SK-N-SH treated with all-trans-retinoic acid at 6 μM for 48 hours (cell line): ENCODE measurements around the gene SLC38A10.

Source experiments
- ATAC-seq: fragments of 200-7000 bp; cut with Tn5 transposase; 3 replicates; pipeline ENCODE4 v1.9.1; 2020; ENCODE audit warnings: mild to moderate bottlenecking, moderate library complexity
- ARNTL ChIP-seq: fragments of 450-650 bp; formaldehyde crosslinking; IDR thresholded peaks from 2 replicates; pipeline ENCODE4 v1.5.0; 2020; ENCODE audit warnings: low read depth, mild to moderate bottlenecking, moderate library complexity, borderline replicate concordance
- CSDC2 ChIP-seq: fragments of 250-450 bp; sonication (Bioruptor Pico); IDR thresholded peaks from 2 replicates; pipeline ENCODE4 v1.5.0; 2020; ENCODE audit warnings: mild to moderate bottlenecking, moderate library complexity
- GLIS3 ChIP-seq: fragments of 250-450 bp; sonication (Bioruptor Pico); IDR thresholded peaks from 2 replicates; pipeline ENCODE4 v1.5.0; 2020; ENCODE audit warnings: mild to moderate bottlenecking, moderate library complexity
- ISL1 ChIP-seq: fragments of 250-450 bp; sonication (Bioruptor Pico); IDR thresholded peaks from 2 replicates; pipeline ENCODE4 v2.1.2; 2022; ENCODE audit warnings: mild to moderate bottlenecking, moderate library complexity
- OSR1 ChIP-seq: fragments of 250-450 bp; sonication (Bioruptor Pico); IDR thresholded peaks from 2 replicates; pipeline ENCODE4 v1.8.0; 2022; ENCODE audit warnings: moderate library complexity, mild to moderate bottlenecking, inconsistent platforms
- PPARA ChIP-seq: fragments of 250-450 bp; sonication (Bioruptor Pico); IDR thresholded peaks from 2 replicates; pipeline ENCODE4 v1.5.0; 2020; ENCODE audit warnings: mild to moderate bottlenecking, borderline replicate concordance
- SNAI2 ChIP-seq: fragments of 250-450 bp; sonication (Bioruptor Pico); IDR thresholded peaks from 2 replicates; pipeline ENCODE4 v1.5.0; 2020; ENCODE audit warnings: mild to moderate bottlenecking, moderate library complexity
- TCF4 ChIP-seq: fragments of 250-450 bp; sonication (Bioruptor Pico); IDR thresholded peaks from 2 replicates; pipeline ENCODE4 v1.8.0; 2021; ENCODE audit warnings: mild to moderate bottlenecking, moderate library complexity, borderline replicate concordance
- TOX ChIP-seq: fragments of 250-450 bp; sonication (Bioruptor Pico); IDR thresholded peaks from 2 replicates; pipeline ENCODE4 v1.8.0; 2021; ENCODE audit warnings: mild to moderate bottlenecking, moderate library complexity, borderline replicate concordance
- ZC3H10 ChIP-seq: fragments of 250-450 bp; sonication (Bioruptor Pico); IDR thresholded peaks from 2 replicates; pipeline ENCODE4 v1.5.1; 2021; ENCODE audit warnings: mild to moderate bottlenecking, moderate library complexity
- ZFP3 ChIP-seq: fragments of 250-450 bp; sonication (Bioruptor Pico); IDR thresholded peaks from 2 replicates; pipeline ENCODE4 v1.5.0; 2020; ENCODE audit warnings: mild to moderate bottlenecking, moderate library complexity
- ZFP30 ChIP-seq: fragments of 450-650 bp; formaldehyde crosslinking; IDR thresholded peaks from 2 replicates; pipeline ENCODE4 v1.5.0; 2022; ENCODE audit warnings: mild to moderate bottlenecking, moderate library complexity
- ZNF565 ChIP-seq: fragments of 450-650 bp; formaldehyde crosslinking; conservative IDR thresholded peaks from 2 replicates; pipeline ENCODE4 v1.5.0; 2020; ENCODE audit warnings: low read depth, mild to moderate bottlenecking, moderate library complexity
- ZNF70 ChIP-seq: fragments of 450-650 bp; formaldehyde crosslinking; IDR thresholded peaks from 2 replicates; pipeline ENCODE4 v1.5.0; 2020; ENCODE audit warnings: mild to moderate bottlenecking, moderate library complexity
- ZNF8 ChIP-seq: fragments of 450-650 bp; formaldehyde crosslinking; IDR thresholded peaks from 2 replicates; pipeline ENCODE4 v1.5.0; 2020; ENCODE audit warnings: mild to moderate bottlenecking, moderate library complexity
- TF ChIP-seq, protein P1 (sequence below): fragments of 250-450 bp; sonication (Bioruptor Pico); IDR thresholded peaks from 2 replicates; pipeline ENCODE4 v1.5.1; 2020; ENCODE audit warnings: low read depth, mild to moderate bottlenecking, moderate library complexity
- TF ChIP-seq, protein P2 (sequence below): fragments of 250-450 bp; sonication (Bioruptor Pico); IDR thresholded peaks from 2 replicates; pipeline ENCODE4 v1.5.1; 2021; ENCODE audit warnings: mild to moderate bottlenecking, moderate library complexity
- TF ChIP-seq, protein P3 (sequence below): fragments of 250-450 bp; sonication (Bioruptor Pico); IDR thresholded peaks from 2 replicates; pipeline ENCODE4 v1.8.0; 2021; ENCODE audit warnings: low read depth, mild to moderate bottlenecking, moderate library complexity, borderline replicate concordance
- TF ChIP-seq, protein P4 (sequence below): fragments of 250-450 bp; sonication (Bioruptor Pico); IDR thresholded peaks from 2 replicates; pipeline ENCODE4 v1.5.0; 2020; ENCODE audit warnings: mild to moderate bottlenecking, moderate library complexity
- TF ChIP-seq, protein P5 (sequence below): fragments of 250-450 bp; sonication (Bioruptor Pico); IDR thresholded peaks from 2 replicates; pipeline ENCODE4 v1.8.0; 2020; ENCODE audit warnings: mild to moderate bottlenecking, moderate library complexity, borderline replicate concordance

SLC38A10 gene

DNA sequence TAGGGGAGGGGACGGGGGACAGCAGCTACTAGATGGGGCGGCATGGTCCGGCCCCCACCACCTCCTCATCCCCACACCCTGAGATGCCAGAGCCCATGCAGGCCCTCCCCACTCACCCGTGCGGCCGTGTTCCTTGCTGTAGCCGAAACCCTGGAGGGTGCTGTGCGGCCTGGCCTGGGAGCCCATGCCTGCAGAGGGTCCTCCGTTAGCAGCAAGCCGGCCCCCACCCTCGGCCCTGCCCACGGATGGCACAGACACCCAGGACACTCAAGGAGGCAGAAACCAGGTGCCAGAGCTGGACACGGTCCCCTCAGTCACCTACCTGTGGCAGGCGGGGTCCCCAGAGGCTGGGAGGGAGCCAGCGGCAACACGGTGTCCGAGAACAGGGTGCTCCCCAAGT, 61.8 kb downstream of the SLC38A10 start:
- TF ChIP-seq OSR1 (CRISPR knock-in tag), result no peak
- no peak for ATAC-seq

DNA sequence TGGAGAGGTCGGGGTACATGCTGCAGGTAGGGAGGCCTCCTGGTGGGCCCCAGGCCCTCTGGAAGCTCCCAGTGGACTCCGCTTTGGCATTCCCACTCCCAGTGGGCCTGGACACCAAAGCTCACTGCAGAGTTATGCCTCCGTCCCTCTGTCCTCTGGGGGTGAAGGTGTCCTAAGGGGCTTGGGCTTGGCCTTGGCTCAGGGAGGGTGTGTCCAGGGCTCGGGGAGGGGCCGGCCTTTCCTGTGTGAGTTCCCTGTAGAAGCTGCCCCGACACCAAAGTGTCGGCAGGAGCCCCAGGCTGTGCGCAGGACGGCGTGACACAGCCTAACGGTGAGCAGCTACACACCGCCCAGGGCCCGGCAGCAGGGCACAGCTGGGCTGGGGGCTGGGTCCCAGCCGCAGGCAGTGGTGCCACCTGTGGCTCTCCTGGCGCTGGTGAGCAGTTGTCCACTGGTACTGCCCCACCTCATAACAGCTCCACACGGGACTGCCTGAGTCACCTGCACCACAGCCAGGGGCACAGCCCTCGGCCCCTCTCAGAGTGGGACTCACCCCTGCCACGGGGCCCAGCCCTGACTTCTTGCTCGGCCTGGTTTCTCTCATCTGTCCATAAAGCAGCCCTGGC, 62.4 kb downstream of the SLC38A10 start:
- TF ChIP-seq ZFP30 (CRISPR knock-in tag) (no peak), ARNTL (CRISPR knock-in tag) (no peak), TOX (no peak), ZNF565 (CRISPR knock-in tag) (no peak), OSR1 (CRISPR knock-in tag) (no peak), SNAI2 (CRISPR knock-in tag) (no peak), GLIS3 (CRISPR knock-in tag) (no peak), ZFP3 (no peak), ZC3H10 (CRISPR knock-in tag) (no peak), ZNF70 (CRISPR knock-in tag) (no peak), TCF4 (CRISPR knock-in tag) (no peak), PPARA (CRISPR knock-in tag) (no peak), ISL1 (no peak), CSDC2 (CRISPR knock-in tag) (no peak), ZNF8 (CRISPR knock-in tag) (no peak)
- TF ChIP-seq, protein P1, sequence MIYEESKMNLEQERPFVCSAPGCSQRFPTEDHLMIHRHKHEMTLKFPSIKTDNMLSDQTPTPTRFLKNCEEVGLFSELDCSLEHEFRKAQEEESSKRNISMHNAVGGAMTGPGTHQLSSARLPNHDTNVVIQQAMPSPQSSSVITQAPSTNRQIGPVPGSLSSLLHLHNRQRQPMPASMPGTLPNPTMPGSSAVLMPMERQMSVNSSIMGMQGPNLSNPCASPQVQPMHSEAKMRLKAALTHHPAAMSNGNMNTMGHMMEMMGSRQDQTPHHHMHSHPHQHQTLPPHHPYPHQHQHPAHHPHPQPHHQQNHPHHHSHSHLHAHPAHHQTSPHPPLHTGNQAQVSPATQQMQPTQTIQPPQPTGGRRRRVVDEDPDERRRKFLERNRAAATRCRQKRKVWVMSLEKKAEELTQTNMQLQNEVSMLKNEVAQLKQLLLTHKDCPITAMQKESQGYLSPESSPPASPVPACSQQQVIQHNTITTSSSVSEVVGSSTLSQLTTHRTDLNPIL, result no peak
- TF ChIP-seq, protein P2, sequence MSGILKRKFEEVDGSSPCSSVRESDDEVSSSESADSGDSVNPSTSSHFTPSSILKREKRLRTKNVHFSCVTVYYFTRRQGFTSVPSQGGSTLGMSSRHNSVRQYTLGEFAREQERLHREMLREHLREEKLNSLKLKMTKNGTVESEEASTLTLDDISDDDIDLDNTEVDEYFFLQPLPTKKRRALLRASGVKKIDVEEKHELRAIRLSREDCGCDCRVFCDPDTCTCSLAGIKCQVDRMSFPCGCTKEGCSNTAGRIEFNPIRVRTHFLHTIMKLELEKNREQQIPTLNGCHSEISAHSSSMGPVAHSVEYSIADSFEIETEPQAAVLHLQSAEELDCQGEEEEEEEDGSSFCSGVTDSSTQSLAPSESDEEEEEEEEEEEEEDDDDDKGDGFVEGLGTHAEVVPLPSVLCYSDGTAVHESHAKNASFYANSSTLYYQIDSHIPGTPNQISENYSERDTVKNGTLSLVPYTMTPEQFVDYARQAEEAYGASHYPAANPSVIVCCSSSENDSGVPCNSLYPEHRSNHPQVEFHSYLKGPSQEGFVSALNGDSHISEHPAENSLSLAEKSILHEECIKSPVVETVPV (CRISPR knock-in tag), result no peak
- TF ChIP-seq, protein P3, sequence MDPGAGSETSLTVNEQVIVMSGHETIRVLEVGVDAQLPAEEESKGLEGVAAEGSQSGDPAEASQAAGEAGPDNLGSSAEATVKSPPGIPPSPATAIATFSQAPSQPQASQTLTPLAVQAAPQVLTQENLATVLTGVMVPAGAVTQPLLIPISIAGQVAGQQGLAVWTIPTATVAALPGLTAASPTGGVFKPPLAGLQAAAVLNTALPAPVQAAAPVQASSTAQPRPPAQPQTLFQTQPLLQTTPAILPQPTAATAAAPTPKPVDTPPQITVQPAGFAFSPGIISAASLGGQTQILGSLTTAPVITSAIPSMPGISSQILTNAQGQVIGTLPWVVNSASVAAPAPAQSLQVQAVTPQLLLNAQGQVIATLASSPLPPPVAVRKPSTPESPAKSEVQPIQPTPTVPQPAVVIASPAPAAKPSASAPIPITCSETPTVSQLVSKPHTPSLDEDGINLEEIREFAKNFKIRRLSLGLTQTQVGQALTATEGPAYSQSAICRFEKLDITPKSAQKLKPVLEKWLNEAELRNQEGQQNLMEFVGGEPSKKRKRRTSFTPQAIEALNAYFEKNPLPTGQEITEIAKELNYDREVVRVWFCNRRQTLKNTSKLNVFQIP, result no peak
- TF ChIP-seq, protein P4, sequence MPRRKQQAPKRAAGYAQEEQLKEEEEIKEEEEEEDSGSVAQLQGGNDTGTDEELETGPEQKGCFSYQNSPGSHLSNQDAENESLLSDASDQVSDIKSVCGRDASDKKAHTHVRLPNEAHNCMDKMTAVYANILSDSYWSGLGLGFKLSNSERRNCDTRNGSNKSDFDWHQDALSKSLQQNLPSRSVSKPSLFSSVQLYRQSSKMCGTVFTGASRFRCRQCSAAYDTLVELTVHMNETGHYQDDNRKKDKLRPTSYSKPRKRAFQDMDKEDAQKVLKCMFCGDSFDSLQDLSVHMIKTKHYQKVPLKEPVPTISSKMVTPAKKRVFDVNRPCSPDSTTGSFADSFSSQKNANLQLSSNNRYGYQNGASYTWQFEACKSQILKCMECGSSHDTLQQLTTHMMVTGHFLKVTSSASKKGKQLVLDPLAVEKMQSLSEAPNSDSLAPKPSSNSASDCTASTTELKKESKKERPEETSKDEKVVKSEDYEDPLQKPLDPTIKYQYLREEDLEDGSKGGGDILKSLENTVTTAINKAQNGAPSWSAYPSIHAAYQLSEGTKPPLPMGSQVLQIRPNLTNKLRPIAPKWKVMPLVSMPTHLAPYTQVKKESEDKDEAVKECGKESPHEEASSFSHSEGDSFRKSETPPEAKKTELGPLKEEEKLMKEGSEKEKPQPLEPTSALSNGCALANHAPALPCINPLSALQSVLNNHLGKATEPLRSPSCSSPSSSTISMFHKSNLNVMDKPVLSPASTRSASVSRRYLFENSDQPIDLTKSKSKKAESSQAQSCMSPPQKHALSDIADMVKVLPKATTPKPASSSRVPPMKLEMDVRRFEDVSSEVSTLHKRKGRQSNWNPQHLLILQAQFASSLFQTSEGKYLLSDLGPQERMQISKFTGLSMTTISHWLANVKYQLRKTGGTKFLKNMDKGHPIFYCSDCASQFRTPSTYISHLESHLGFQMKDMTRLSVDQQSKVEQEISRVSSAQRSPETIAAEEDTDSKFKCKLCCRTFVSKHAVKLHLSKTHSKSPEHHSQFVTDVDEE, result no peak
- TF ChIP-seq, protein P5, sequence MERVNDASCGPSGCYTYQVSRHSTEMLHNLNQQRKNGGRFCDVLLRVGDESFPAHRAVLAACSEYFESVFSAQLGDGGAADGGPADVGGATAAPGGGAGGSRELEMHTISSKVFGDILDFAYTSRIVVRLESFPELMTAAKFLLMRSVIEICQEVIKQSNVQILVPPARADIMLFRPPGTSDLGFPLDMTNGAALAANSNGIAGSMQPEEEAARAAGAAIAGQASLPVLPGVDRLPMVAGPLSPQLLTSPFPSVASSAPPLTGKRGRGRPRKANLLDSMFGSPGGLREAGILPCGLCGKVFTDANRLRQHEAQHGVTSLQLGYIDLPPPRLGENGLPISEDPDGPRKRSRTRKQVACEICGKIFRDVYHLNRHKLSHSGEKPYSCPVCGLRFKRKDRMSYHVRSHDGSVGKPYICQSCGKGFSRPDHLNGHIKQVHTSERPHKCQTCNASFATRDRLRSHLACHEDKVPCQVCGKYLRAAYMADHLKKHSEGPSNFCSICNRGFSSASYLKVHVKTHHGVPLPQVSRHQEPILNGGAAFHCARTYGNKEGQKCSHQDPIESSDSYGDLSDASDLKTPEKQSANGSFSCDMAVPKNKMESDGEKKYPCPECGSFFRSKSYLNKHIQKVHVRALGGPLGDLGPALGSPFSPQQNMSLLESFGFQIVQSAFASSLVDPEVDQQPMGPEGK (CRISPR knock-in tag), result no peak
- TF ChIP-seq, all 23 proteins: peak for 0

DNA sequence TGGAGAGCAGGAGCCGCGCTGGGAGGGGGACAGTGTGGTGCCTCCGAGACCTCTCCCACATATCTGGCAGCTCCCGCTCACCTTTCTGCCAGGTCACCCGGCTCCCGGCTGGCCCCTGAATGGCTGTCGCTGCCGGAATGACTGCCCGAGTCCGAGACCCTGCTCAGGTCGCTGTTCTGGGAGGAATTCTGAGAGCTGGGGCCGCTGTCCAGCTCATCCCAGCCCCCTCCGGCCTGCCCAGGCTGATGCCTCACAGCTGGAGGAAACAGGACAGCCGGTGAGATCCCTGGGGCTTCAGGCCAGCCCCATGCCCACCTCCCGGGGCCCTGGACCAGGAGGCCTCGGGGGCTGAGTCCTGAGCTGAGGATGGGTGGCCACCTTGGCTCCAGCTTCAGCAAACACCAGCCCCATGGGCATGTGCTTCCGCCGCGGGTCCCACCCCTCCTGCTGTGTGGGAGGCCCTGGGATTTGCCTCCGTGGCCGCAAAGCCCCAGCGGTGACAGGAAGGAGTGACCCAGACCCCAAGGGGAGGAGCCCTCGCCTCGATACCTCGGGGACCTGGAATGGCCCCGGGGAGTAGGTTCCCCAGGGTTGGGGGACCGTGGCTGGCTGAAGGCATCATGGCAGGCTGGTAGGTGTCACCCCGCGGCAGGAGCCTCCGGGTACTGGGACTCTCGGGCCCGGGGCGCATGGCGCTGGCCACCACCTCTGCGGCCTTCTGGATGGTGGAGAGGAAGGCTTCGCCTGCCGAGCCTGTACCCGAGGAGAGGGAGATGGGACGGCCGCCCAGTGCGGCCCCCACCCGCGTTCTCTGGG, 63.1 kb downstream of the SLC38A10 start:
- ATAC-seq, result no peak
- TF ChIP-seq, protein P1, result no peak
- TF ChIP-seq TOX (no peak), ISL1 (no peak), ZNF565 (CRISPR knock-in tag) (no peak)
- TF ChIP-seq, protein P3, result no peak
- TF ChIP-seq, protein P2 (CRISPR knock-in tag), result no peak
- TF ChIP-seq, protein P5 (CRISPR knock-in tag), result no peak

More for the DNA sequence above, 62.4 kb downstream of the SLC38A10 start:
- no peak for ATAC-seq
